ENCODE measurements around the gene VAPA.

The VAPA gene

DNA sequence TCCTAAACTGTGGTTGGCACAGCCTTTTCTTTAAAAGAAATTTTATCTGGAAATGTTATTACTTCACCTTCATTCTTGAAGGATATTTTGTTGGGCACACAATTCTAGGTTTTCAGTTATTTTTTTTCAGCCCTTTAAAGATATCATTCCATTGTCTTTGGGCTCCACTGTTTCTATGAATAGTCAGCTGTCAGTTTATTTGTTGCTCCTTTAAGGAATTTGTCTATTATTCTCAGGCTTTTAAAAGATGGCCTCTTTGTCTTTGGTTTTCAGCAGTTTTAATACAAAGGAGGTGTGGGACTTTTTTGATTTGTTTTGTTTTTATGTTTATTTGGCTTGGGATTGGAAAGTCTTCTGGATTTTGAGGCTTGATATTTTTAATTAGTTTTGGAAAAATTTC, 61.8 kb downstream of the VAPA start:
- DNase-seq (ENCODE audit: low read depth): no peak

DNA sequence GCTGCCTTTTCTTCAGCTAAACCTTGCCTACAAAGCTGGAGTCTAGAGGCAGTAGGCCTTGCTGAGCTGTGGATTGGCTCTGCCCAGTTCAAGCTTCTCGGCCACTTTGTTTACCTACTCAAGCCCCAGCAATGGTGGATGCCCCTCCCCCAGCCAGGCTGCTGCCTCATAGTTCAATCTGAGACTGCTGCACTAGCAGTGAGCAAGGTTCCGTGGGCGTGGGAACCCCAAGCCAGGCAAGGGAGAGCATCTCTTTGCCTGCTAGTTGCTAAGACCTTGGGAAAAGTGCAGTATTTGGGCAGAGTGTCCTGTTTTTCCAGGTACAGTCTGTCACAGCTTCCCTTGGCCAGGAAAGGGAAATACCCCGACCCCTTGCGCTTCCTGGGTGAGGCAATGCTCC, 68.9 kb downstream of the VAPA start:
- DNase-seq (ENCODE audit: low read depth): no peak

DNA sequence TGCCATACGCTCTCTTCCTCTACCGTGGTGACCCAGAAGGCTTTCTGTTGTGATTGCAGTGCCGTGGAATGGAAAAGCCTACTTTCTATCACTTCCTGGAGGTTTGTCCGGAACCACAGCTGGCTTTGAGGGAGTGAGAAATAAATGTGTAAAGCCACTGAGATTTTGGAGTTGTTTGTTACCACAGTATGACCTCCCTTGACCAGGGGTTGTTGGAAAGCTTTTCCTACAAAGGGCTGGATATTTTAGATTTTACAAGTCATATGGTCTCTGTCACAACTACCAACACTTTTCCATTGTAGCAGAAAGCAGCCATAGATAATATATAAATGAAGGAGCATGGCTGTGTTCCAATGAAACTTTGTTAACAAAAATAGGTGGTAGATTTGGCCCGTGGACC, 70.3 kb downstream of the VAPA start:
- DNase-seq (ENCODE audit: low read depth): no peak

DNA sequence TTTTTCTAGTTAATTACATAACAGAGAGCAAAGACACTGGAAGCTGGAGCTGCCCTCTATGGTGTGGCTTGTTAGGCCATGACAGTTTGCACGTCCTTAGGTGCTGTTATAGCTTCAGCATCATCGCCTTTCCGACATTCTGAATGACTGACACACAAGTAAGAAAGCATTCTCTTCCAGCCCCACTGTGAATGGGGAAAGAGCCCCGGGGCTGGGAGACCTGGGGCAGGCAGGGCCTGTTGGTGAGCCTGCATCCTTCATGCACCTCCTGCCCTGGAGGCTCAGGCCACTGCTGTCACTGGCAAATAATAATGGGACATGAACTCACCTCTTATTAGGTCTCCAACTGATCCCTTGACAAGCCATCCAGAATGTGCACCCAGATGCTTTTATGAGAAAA, 71.8 kb downstream of the VAPA start:
- DNase-seq (ENCODE audit: low read depth): no peak

DNA sequence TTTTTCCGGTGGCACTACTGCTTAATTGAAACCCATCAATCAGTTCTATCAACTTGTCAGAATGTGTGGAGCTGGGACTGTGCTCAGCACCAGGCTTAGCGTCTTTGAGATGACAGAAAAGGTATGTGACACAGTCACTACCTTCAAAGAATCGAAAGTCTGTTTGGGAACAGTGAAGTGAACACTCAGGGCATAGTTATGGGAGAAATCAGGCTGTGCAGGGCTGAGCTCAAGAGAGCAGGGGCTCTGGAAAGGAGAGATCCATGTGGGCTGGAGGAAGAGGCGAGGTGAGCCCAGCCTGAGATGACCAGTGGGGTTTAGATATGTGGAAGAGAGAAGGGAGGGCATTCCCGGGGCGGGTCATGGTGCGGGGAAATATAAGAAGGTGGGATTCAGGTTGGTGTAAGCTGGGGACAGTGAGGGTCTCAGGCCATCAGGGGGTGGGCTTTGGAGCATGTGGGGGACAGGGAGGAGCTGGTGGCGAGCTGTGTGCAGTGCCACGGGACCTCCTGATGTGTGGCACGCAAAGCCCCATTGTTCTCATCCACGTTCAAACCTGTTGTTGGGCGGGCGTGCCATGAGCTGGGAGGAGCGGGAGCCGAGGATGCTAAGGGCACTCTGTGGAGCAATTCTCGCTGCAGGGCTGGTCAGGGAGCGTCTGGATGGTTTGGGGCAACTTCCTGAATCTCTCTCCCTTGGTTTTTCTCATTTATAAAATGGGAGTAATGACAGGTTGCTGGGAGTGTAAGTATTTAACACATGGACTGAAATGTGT, 72.5 kb downstream of the VAPA start:
- no peak for DNase-seq (ENCODE audit: low read depth)

DNA sequence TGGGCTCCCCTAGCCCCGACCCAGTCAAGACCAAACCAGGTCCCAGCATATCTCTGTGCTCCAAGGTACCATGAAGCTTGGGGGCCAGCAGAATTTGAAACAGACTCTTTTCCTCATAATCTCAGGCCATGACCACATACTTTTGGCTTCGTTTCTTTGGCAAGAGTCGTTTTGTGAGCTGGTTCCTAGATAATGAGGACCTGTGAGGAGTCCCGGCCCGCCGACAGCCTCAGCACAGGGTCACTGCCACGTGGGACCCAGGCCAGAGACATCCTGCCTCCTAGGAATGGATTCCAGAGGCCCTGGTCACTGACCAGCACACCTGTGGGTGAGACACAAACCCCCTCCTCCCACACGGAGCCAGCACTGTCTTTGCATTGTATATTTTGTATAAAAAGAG, 73.5 kb downstream of the VAPA start:
- no peak for DNase-seq (ENCODE audit: low read depth)

DNA sequence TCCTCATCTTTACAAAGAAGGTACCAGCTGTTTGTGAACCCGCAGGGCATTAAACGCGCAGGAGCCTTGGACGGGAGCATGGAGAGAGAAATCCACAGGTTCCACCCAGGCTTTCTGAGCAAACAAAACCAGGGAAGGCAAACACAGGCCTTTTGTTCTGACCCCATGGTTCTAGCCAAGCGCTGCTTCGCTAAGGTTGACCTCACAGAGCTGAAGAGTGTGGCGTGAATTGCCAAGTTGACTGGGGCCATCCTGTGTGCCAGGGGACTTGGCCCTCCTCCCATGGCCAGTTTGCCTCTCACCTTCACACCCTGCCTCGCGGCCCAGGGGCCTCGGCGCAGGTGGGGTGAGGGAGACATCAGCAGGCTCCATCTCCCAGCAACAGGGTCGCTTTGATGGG, 74.1 kb downstream of the VAPA start:
- no peak for DNase-seq (ENCODE audit: low read depth)

DNA sequence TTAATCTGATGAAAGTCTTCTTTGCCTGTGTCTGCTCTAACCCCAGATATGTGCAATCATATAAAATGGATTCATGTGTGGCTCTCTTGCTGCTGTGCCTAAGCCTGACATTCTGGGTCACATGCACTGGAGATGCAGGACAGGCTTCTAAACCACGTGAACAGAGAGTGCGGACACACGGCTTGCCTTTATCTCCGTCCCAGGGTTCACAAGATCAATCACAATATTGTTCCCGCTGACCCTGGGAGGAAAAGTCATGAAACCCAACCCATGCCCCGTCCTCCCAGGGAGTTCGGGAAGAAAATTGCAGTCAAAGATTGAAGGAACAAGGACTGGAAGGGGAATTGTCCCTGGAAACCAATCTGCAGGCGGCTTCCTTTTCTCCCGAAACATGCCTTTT, 74.8 kb downstream of the VAPA start:
- DNase-seq (ENCODE audit: low read depth): no peak

DNA sequence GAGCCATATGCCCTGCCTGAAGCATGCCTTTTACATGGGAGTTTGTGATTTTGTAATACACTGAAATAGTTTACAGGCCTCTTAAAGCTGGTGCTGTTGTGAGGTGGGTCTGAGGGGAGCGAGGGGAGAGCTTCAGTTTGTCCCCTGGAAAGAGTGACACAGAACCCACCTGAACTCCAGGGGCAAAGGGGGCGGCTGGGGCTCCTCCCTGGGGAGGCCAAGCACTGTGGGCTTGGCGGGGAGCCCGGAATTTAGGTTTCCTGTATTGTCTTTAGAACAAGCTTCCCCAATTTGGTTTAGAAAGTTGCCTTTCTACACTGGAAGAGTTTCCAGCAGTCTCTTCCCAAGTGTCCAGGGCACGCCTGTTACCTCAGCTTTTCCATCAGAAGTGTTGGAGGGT, 75.7 kb downstream of the VAPA start:
- DNase-seq (ENCODE audit: low read depth): no peak

DNA sequence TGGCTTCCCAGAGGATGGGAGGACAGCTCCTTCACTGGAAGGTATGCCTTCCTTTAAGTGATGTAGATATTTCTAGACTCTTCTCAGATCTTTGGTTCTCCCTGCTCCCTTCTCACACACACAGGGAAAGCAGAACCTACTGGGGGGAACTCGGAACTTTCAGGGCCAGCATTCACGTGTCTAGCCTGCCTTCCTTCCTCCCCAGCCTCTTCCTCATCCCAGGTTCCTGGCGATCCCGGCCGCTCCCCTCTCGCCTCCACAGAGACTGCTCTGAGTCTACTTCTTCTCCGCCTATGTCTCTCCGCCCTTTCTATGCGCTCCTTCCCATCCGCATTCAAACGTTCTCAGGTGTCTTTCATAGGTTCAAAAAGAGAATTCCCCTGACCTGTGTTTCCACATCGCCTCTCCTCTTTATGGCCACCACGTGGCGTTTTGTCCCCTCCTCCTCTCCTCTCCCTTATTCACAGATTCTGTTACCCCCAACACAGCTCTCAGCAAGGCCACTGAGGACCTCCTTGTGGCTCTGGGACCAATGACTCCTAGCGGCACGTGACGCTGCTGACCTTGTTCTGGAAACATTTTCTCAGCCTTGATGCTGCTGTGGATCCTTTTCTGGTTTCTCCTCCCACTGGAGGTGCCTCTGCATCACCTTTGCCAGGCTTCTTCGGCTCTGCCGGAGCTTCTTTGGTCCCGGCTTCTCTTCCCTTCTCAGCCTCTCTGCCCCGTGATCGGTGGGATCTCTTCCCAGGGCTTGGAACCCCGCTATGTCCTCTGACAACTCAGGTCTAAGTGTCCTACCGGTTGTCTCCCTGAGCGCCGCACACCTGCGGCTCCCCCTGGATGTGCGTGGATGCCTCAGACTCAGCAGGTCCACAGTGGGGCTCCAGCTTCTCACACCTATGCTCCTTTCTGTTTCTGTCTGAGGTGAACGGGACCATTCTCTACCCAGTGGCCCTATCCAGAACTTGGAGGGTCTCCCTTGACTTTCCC, 77.5 kb downstream of the VAPA start:
- DNase-seq (ENCODE audit: low read depth): no peak

DNA sequence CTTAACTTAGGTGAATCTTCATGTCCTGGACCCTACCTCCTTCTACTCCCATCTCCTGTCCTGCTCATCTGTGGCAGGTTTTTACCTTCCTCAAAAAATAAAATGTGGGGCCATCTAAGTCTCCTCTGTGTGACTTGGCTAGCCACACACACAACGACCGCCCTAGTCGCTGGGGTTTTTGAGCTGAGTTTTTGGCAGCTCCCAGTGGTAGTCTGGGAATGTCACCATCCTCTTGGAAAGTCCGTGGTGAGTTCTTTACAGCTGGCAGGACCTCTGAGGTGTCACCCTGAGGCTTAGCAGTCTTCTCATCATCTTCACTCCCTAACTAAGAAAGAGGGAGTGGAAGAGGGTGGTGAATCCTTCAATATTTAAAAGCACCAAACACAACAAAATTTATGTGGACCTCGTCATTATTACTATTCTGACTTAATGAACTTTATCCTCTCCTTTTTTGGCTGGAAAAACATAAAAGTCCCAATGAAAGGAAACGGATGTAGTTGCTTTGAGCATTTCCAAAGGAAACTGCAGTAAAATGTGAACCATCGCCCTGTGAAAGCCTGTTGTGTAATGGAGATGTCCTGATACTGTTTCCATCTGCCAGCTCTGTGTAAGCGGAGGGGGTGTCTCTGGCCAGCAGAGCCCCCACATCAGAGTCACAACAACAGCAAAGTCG, 78.6 kb downstream of the VAPA start:
- no peak for DNase-seq (ENCODE audit: low read depth)

DNA sequence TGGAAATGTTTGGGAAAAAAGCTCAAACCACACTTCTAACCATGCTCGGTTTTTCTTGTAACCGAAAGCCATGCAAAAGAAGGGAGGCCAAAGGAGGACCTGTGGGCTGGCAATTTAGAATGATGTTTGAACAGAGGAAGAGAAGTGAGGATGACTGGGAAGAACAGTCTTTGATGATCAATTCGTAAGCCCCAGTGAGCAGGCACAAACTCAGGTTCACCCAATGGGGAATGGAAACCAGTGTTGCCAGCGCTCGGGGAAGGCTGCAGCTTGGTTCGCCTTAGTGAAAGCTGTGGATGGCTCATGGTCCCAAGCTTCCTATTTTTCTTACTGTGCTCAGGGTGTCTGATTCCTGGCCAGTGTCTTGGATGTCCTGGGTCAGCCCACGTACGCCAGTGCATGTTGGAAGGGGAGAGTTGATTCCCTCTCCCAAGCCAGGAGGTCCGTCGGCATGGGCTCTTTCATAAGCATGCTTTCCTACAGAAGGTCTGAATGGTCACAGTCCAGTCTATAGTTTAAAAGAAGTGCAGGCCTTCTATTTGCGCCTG, 79.2 kb downstream of the VAPA start:
- no peak for DNase-seq (ENCODE audit: low read depth)

DNA sequence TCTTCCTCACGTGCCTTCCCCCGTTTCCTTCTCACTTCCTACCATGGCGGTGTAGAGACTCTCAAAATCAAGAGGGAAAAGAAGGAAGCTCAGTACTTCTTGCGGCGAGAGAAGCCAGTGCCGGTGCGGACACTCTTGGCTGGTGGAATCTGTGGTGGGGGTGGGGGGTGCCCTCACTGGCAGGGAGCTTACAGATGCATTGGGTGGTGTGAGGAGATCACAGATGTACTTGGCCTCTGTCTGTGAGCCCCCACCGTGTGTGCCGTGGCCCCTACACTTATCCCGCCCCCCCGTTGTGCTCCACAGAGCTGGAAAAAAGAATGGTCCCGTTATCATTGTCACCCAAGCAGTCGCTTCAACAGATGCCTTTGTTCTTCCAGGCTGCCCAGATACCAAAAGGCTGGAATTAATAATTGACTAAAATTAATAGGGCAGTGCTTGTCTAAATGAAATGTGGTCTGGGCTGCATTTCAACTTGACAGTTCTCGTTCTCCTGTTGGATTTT, 79.8 kb downstream of the VAPA start:
- no peak for DNase-seq (ENCODE audit: low read depth)

DNA sequence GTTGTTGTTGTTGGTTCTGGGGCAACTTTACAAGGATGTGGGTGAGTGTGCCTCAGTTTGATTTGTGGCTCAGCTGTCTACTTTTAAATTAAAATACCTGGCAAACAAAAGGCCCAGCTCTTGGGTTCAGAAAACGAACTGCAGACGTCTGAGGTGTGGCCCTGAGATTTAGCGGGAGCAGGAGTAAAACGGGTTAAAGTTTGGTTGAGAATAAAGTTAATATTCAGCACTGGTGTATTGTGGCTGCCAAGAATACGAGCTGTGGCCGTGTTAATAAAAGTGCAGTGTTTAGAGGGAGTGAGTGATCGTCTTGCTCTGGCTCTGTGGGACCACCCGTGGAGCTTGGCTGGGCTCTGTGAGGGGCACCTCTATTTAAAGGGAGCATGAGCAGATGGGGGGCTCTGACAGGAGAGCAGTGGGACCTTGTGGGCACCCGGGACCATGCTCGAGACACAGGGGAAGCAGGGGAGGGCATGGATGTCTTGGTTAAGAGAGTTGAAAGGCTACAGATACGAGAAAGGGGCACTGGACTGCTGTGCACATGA, 80.3 kb downstream of the VAPA start:
- DNase-seq (ENCODE audit: low read depth): no peak

DNA sequence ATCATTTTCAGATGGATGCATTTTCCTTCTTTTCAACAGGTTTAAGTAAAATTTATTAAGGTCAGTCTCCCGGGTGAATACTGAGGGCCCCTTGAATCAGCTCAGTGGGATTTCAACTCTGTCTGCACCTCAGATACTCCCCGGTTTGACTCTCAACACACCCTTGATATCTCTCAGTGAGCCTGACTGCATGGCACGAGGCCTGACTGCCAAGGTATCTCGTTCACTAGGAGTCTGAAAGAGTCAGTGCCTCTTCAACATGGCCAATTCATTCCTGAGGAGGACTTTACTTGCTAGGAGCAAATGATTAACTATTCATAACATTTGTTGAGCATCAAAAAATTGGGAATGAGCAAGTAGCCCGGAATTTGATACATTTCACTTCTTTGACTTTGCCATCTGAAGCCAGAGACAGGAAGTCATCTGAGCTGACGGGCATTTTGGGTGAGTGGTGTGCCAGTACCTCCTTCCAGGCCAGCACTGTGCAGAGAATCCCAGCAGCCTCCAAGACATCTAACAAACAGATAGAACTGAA, 81.0 kb downstream of the VAPA start:
- no peak for DNase-seq (ENCODE audit: low read depth)

DNA sequence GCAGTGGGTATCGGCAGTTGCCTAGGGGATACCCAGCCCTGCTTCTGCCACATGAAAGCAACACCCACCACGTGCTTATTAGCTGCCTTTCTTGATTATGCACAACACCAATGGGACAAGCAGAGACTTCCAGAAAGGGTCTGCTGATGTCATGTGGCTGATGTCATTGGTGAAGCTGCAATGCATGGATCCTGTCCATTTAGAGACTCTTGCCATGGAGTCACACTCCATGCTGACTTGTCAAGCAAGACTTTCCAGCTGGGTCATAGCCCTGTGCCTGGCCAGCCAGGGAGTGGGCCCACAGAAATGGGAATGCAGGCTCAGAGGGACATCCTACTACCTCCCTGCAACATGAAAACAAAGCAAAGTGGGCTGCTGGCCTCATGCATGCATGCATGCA, 81.8 kb downstream of the VAPA start:
- DNase-seq (ENCODE audit: low read depth): no peak

DNA sequence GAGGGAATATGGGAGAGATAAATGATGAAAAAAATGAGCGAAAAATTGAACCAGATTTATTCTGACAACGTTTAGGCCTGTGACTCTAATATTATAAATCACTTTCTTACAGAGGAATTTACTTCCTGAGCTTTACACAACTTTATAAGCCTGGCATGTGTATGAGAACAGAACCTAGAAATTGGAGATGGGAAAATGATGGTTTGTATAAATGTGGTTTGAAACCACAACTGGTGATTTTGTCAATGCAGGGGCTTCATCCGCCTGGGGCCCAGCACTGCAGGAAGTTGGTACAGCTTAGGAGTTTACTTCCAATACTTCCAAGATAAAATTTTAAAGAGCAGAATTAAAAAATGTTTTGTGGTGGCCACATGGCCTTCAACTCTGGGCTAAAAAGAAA, 82.3 kb downstream of the VAPA start:
- no peak for DNase-seq (ENCODE audit: low read depth)

DNA sequence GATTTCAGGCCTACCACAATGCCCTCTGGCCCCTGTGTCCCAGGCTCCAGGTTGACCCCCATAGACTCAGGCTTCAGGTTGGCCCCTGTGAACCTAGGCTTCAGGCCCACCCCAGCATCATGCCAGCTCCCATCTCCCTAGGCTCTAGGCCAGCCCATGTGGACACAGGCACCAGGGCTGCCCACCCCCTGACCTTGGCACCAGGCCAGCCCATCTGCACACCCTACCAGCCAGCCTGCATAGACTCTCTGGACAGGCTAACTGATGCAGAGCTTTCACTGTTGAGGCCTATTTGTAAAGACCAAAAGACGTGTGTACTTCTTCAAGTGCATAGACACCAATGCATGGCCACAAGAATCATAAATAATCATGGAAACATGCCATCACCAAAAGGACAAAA, 83.9 kb downstream of the VAPA start:
- DNase-seq (ENCODE audit: low read depth): no peak

DNA sequence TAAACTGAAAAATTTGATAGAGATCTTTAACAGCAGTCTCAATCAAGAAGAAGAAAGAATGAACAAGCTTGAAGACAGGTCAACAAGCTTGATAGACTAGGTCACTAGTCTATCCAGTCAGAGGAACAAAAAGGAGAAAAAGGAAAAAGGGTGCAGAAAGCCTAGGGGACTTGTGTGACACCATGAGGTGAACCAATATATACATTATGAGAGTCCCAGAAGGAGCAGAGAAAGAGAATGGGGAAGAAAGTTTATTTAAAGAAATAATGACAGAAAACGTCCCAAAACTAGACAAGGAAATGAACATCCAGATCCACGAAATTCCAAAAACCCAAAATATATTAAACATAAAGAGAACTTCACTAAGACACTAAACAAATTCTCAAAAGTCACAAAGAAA, 84.5 kb downstream of the VAPA start:
- DNase-seq (ENCODE audit: low read depth): no peak

DNA sequence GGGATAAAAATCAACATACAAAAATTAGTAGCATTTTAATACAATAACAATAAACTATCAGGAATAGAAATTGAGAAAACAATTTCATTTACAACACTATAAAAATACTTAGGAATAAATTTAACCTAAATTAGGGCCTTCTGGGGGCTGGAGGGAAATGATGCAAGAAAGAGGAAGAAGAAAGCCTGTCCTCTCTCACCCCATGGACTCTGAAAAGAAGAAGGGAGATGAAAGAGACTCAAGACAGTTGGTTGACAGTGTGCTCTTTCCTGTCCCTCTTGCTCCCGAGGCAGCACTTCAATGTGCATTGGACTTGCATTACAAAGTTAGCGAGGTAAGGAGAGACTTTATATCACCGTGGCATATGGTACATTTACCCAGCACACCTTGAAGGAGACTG, 88.5 kb downstream of the VAPA start:
- DNase-seq (ENCODE audit: low read depth): no peak

DNA sequence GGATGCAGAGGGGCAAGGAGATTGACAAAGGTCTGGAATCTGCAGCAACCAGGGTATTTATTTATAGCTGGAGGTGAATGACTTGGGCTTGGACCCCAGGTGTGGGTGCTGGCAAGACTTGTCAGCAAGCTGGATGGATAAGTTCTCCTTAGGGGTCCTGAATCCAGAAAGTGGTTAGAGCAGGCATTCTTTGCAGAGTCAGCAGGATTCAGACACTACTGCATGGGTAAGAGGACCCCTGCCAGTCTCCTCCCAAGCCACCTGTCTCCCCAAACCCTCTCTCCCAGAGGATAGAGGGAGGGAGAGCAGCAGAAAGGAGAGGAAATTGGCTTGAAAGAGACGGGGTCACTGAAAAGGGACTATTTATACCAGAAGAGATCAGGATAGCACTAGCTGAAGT, 89.5 kb downstream of the VAPA start:
- DNase-seq (ENCODE audit: low read depth): no peak

DNA sequence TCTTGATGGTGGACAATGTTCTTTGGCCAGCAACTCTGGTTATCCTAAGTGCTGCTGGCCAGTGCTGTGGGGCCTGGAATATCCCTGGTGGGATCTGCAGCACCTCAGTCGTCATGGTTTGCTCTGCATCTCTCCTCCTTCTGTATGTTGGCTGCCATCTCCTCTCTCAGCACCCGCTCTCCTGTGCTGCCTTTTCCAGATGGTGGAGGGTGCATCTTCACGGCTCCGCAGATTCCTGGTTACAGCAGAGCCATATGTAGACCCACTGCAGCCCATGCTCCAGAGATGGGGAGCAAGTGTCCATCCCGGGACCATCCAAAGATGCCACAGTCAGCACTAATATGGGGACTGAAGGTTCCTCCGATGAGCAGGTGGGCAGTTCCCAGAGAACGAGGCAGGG, 90.0 kb downstream of the VAPA start:
- DNase-seq (ENCODE audit: low read depth): no peak
